Peyer's patch (tissue), 4 donors: Measurements from ENCODE around the gene SPRN. TPM values are rescaled to one million over a fixed set of nuclear protein-coding genes. Genes with fewer than 3 reads are reported as not detected.

Source experiments
- DNase-seq, 3 donors: peaks; one replicate each; pipeline ENCODE4 v3.0.0-alpha.2; 2017 to 2019
- H3K27ac ChIP-seq, 4 donors: fragments of 200-600 bp; sonication (generic); one replicate each; pipeline ENCODE4 v1.5.1; 2016 to 2019
- H3K27me3 ChIP-seq, 2 donors: fragments of 200-600 bp; sonication (generic); one replicate each; pipeline ENCODE4 v1.5.1; 2019
- H3K36me3 ChIP-seq, 3 donors: fragments of 200-600 bp; sonication (generic); one replicate each; pipeline ENCODE4 v1.5.1; 2016 to 2019
- H3K4me1 ChIP-seq, 4 donors: fragments of 200-600 bp; sonication (generic); one replicate each; pipeline ENCODE4 v1.5.1; 2016 to 2019
- H3K4me3 ChIP-seq, 4 donors: fragments of 200-600 bp; sonication (generic); 1 replicate in 3 of 4; 2 replicates in 1 of 4; pipeline ENCODE4 v1.5.1; 2016 to 2019; ENCODE audit warnings: mild to moderate bottlenecking in 1 of 4
- H3K9me3 ChIP-seq, 4 donors: fragments of 200-600 bp; sonication (generic); one replicate each; pipeline ENCODE4 v1.5.1; 2016 to 2019; ENCODE audit warnings: mild to moderate bottlenecking in 1 of 4
- POLR2A ChIP-seq, 2 donors: fragments of 450-650 bp; IDR thresholded peaks; one replicate each; pipeline ENCODE4 v1.5.1; 2017; ENCODE audit warnings: antibody characterized with exemption in 2 of 2, mild to moderate bottlenecking in 2 of 2, moderate library complexity in 2 of 2
- total RNA-seq, 4 donors: library from RNA; depleted of rRNA; stranded (reverse); fragments of >200 nt; gene quantifications; one replicate each; pipeline ENCODE4 v1.1.0, GENCODE V29; 2016
- TF ChIP-seq, protein P1 (sequence below), 6 experiments: fragments of 450-650 bp in 4 of 6; fragments of 200-600 bp in 2 of 6; sonication (generic) in 1 of 6; IDR thresholded peaks; one replicate each; pipeline ENCODE4 v1.5.1; 2017 to 2019; ENCODE audit warnings: antibody characterized with exemption in 6 of 6, mild to moderate bottlenecking in 3 of 6, moderate library complexity in 1 of 6

The SPRN gene
- total RNA-seq, 4 donors from 2014 or later: 0.47 TPM; not detected in 3

DNA sequence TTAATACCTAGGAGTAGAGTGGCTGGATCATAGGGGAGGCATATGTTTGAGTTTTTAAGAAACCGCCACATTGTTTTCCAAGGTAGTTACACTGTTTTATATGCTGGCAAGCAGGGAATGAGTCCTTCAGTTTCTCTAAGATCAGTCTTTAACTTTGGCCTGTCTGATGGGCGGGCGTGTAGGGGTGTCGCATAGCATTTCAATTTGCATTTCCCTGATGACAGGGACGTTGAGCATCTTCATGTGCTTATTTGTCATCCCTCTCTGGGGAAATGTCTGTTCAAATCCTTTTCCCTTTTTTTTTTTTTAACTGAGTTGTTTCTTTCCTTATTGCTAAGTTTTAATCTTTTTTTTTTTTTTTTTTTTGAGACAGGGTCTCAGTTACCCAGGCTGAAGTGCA is 20.6 kb downstream of the SPRN start:
- H3K27me3 ChIP-seq: no peaks in the 10 kb centered on the region
- H3K36me3 ChIP-seq: peaks cover 0 to 71% (median 0%) of the 10 kb centered on the region in 3 donors
- no peak overlapping the region for H3K27ac ChIP-seq
- H3K9me3 ChIP-seq: no peaks in the 10 kb centered on the region
- no peak for TF ChIP-seq POLR2A (IDR thresholded peaks at IDR 0.05)
- TF ChIP-seq, protein P1, sequence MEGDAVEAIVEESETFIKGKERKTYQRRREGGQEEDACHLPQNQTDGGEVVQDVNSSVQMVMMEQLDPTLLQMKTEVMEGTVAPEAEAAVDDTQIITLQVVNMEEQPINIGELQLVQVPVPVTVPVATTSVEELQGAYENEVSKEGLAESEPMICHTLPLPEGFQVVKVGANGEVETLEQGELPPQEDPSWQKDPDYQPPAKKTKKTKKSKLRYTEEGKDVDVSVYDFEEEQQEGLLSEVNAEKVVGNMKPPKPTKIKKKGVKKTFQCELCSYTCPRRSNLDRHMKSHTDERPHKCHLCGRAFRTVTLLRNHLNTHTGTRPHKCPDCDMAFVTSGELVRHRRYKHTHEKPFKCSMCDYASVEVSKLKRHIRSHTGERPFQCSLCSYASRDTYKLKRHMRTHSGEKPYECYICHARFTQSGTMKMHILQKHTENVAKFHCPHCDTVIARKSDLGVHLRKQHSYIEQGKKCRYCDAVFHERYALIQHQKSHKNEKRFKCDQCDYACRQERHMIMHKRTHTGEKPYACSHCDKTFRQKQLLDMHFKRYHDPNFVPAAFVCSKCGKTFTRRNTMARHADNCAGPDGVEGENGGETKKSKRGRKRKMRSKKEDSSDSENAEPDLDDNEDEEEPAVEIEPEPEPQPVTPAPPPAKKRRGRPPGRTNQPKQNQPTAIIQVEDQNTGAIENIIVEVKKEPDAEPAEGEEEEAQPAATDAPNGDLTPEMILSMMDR (IDR thresholded peaks at IDR 0.05): no peak
- no peaks in the 10 kb centered on the region for H3K4me1 ChIP-seq
- H3K4me3 ChIP-seq: no peak overlapping the region
- no peak for DNase-seq

DNA sequence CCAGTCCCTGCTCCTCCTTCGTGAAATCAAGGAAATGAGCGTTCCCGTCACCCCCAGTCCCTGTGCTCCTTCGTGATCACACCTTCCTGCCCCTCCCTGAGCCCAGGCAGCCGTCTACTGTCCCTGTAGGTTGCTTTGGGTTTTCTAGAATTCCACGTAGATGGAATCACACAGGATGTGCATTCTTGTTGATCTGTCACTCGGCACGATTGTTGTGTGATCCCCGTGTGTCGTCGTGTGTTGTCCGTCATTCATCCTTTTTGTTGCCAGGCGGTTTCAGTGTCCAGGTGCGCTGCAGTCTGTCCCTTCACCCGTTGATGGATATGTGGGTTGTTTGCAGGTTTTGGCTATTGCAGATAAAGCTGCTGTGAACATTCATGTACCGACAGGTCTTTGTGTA is 21.1 kb downstream of the SPRN start:
- Histone ChIP-seq H3K27me3 (no peaks in the 10 kb centered on the region), H3K27ac (no peak overlapping the region), H3K36me3 (peaks cover 0 to 73% (median 0%) of the 10 kb centered on the region in 3 donors), H3K4me1 (no peaks in the 10 kb centered on the region), H3K4me3 (no peak overlapping the region), H3K9me3 (no peaks in the 10 kb centered on the region)
- peak in 1 of 3 donors; percentile 21 for DNase-seq
- no peak for TF ChIP-seq POLR2A (IDR thresholded peaks at IDR 0.05)
- TF ChIP-seq, protein P1 (IDR thresholded peaks at IDR 0.05): no peak

GRCh38 chr10:133401981-133402725 is 22.3 kb downstream of the SPRN start:
- Histone ChIP-seq H3K36me3 (peaks cover 0 to 79% (median 0%) of the 10 kb centered on the region in 3 donors), H3K27ac (peak overlapping the region in 2 of 4 donors; percentile 55 to 60)
- peak in 1 of 3 donors; percentile 42 for DNase-seq

GRCh38 chr10:133401500-133401899 is 22.9 kb downstream of the SPRN start:
- Histone ChIP-seq H3K4me1 (no peaks in the 10 kb centered on the region), H3K36me3 (peaks cover 0 to 80% (median 0%) of the 10 kb centered on the region in 3 donors), H3K4me3 (no peak overlapping the region), H3K27me3 (no peaks in the 10 kb centered on the region), H3K9me3 (no peaks in the 10 kb centered on the region), H3K27ac (peak overlapping the region; percentile 40 to 69 (median 58))
- DNase-seq: peak in 1 of 3 donors; percentile 42
- TF ChIP-seq, protein P1 (IDR thresholded peaks at IDR 0.05): no peak
- no peak for TF ChIP-seq POLR2A (IDR thresholded peaks at IDR 0.05)

More at GRCh38 chr10:133401981-133402725, 22.3 kb downstream of the SPRN start:
- H3K27me3 ChIP-seq: no peaks in the 10 kb centered on the region
- no peaks in the 10 kb centered on the region for H3K4me1 ChIP-seq
- no peaks in the 10 kb centered on the region for H3K9me3 ChIP-seq
- TF ChIP-seq, protein P1 (IDR thresholded peaks at IDR 0.05): no peak
- TF ChIP-seq POLR2A (IDR thresholded peaks at IDR 0.05): no peak
- no peak overlapping the region for H3K4me3 ChIP-seq

- Histone ChIP-seq H3K4me3 (no peak overlapping the region), H3K27ac (peak overlapping the region; percentile 27 to 69 (median 58)), H3K9me3 (no peaks in the 10 kb centered on the region), H3K4me1 (no peaks in the 10 kb centered on the region), H3K27me3 (no peaks in the 10 kb centered on the region), H3K36me3 (peaks cover 0 to 80% (median 0%) of the 10 kb centered on the region in 3 donors)
- DNase-seq: peak in 1 of 3 donors; percentile 40
- TF ChIP-seq, protein P1 (IDR thresholded peaks at IDR 0.05): no peak
- no peak for TF ChIP-seq POLR2A (IDR thresholded peaks at IDR 0.05)
These were observed 23.6 kb downstream of the SPRN start for GRCh38 chr10:133400624-133401424.
